GM12878 (cell line): Measurements from ENCODE around the gene PDLIM4. TPM values are rescaled to one million over a fixed set of nuclear protein-coding genes. Genes with fewer than 3 reads are reported as not detected.

ENCODE experiments used
- ATAC-seq: fragments of 200-7000 bp; cut with Tn5 transposase; 3 replicates; pipeline ENCODE4 v1.9.1; 2020; ENCODE audit warnings: mild to moderate bottlenecking, moderate library complexity
- BruUV-seq: library from RNA; stranded (reverse); fragments of 400-500 nt; replicated peaks from 2 replicates; lab custom pipeline; 2021; lab: Mats Ljungman, UMichigan
- CTCF ChIA-PET: fragments of 300-600 bp; sonication (Branson Sonifier 250); formaldehyde crosslinking; extraction: SDS; loops from one replicate; lab custom pipeline; 2021; ENCODE audit warnings: inconsistent platforms; lab: Yijun Ruan, JAX
- POLR2A ChIA-PET: fragments of 350-600 bp; formaldehyde crosslinking; extraction: SDS; loops from one replicate; lab custom pipeline; 2021; ENCODE audit warnings: inconsistent platforms; lab: Charles Lee
- RAD21 ChIA-PET: fragments of 300-600 bp; sonication (Branson Sonifier 250); formaldehyde crosslinking; loops from one replicate; lab custom pipeline; 2023; ENCODE audit warnings: antibody characterized with exemption; ENCODE audit not compliant: unreplicated experiment; lab: Charles Lee
- SMC1A ChIA-PET: fragments of 300-600 bp; sonication (Branson Sonifier 250); formaldehyde crosslinking; loops from one replicate; lab custom pipeline; 2023; ENCODE audit not compliant: unreplicated experiment, uncharacterized antibody; lab: Charles Lee
- DNase-seq: peaks from one replicate; pipeline ENCODE4 v3.0.0-alpha.2; 2011; ENCODE audit warnings: low read depth, low spot score
- FAIRE-seq: peaks from 3 replicates; lab custom pipeline; 2011; peaks lifted over from hg19 to GRCh38; lab: Jason Lieb, UNC
- H2AFZ ChIP-seq: 2 replicates; pipeline ENCODE4 v1.6.0; 2011; ENCODE audit warnings: low read depth, low read length, control low read depth; ENCODE audit not compliant: control insufficient read depth
- H3K27ac ChIP-seq: 2 replicates; pipeline ENCODE4 v1.5.1; 2011; ENCODE audit warnings: control low read depth; ENCODE audit not compliant: control insufficient read depth, insufficient read depth
- H3K27me3 ChIP-seq, 2 experiments: replicated peaks in 1 of 2; 2 replicates each; pipeline versions ENCODE4 v1.6.0 to v1.6.1; 2011; ENCODE audit warnings: low read length in 1 of 2; ENCODE audit not compliant: control insufficient read depth in 2 of 2, insufficient read depth in 2 of 2
- H3K36me3 ChIP-seq, 2 experiments: 2 replicates each; pipeline ENCODE4 v1.5.1; 2011; ENCODE audit warnings: low read length in 1 of 2; ENCODE audit not compliant: control insufficient read depth in 2 of 2, insufficient read depth in 2 of 2
- H3K4me1 ChIP-seq: 2 replicates; pipeline ENCODE4 v1.6.1; 2011; ENCODE audit warnings: mild to moderate bottlenecking, low read length, moderate library complexity, mixed read lengths; ENCODE audit not compliant: control insufficient read depth, insufficient read depth
- H3K4me2 ChIP-seq: 2 replicates; pipeline ENCODE4 v1.6.0; 2011; ENCODE audit warnings: control low read depth; ENCODE audit not compliant: control insufficient read depth, insufficient read depth
- H3K4me3 ChIP-seq: fragments of 200-600 bp; sonication (generic); 2 replicates; pipeline ENCODE4 v1.5.1; 2016
- H3K79me2 ChIP-seq: 2 replicates; pipeline ENCODE4 v1.6.0; 2011; ENCODE audit warnings: low read length; ENCODE audit not compliant: control insufficient read depth, insufficient read depth
- H3K9ac ChIP-seq: 2 replicates; pipeline ENCODE4 v1.8.0; 2011; ENCODE audit warnings: low read length, control low read depth, mixed read lengths; ENCODE audit not compliant: control insufficient read depth, insufficient read depth
- H3K9me3 ChIP-seq: replicated peaks from 3 replicates; pipeline ENCODE4 v1.5.1; 2011; ENCODE audit warnings: mild to moderate bottlenecking, low read length; ENCODE audit not compliant: control insufficient read depth, insufficient read depth
- H4K20me1 ChIP-seq: 2 replicates; pipeline ENCODE4 v1.6.0; 2011; ENCODE audit not compliant: control insufficient read depth, insufficient read depth
- NRF1 ChIP-seq: conservative IDR thresholded peaks from 2 replicates; pipeline ENCODE4 v1.6.1; 2011; ENCODE audit warnings: mild to moderate bottlenecking, low read depth, low read length, improper control_type of control experiment
- SUPT20H ChIP-seq: IDR thresholded peaks from 2 replicates; pipeline ENCODE4 v1.6.1; 2011; ENCODE audit warnings: low read depth, mild to moderate bottlenecking, low read length, moderate library complexity, borderline replicate concordance; ENCODE audit not compliant: control insufficient read depth
- ZBTB33 ChIP-seq: fragments of 450-650 bp; IDR thresholded peaks from 2 replicates; pipeline ENCODE4 v1.6.1; 2017; ENCODE audit warnings: mild to moderate bottlenecking
- WGBS: methylation state at CpG from one replicate; pipeline ENCODE4 v1.1.6; 2016; ENCODE audit warnings: low lambda C conversion rate; ENCODE audit not compliant: insufficient replicate concordance, insufficient coverage; ENCODE audit errors: missing lambda C conversion rate; 5-methylcytosine and 5-hydroxymethylcytosine counted together
- in situ Hi-C: fragments of 300-500 bp; cut with MboI; formaldehyde crosslinking; loops from 9 replicates; pipeline ENCODE4 v1.14.3; 2018; ENCODE audit warnings: mixed read lengths
- intact Hi-C: fragments of 100-400 bp; cut with micrococcal nuclease; formaldehyde crosslinking; loops from one replicate; pipeline ENCODE4 v1.14.2; 2022; ENCODE audit not compliant: unreplicated experiment
- polyA plus RNA-seq, 11 experiments: library from polyadenylated mRNA; depleted of rRNA in 4 of 11; unstranded in 6 of 11; stranded (reverse) in 5 of 11; fragments of >200 nt; fragmentation: Nextera tagmentation in 4 of 11; fragmentation: Illumina TruSeq in 1 of 11; extraction: Ambion mirVana in 4 of 11; extraction: Trizol in 1 of 11; gene quantifications; 1 replicate in 1 of 11; 2 replicates in 10 of 11; pipeline versions ENCODE4 v1.2.1 to v1.2.3, GENCODE V29; 2011 to 2016; ENCODE audit warnings: inconsistent platforms in 2 of 11, missing spikeins in 2 of 11, low read depth in 1 of 11
- total RNA-seq, 4 experiments: library from RNA; depleted of rRNA in 3 of 4; stranded (reverse); fragments of >200 nt in 3 of 4; fragmentation: Illumina TruSeq in 1 of 4; extraction: Trizol in 1 of 4; gene quantifications; 2 replicates each; pipeline versions ENCODE4 v1.2.1 to v1.2.3, GENCODE V29; 2013 to 2021

The PDLIM4 gene
- total and polyA plus RNA-seq, 10 of the 15 experiments (the other 5 are each of a cell fraction or from before 2014, with no cell fraction given): 0.13 to 1.7 (median 0.39) TPM; not detected in 3

- TF ChIP-seq ZBTB33: no peak
- no peak for TF ChIP-seq NRF1
Measured at GRCh38 chr5:132297211-132297940, 39.9 kb downstream of the PDLIM4 start (continued).

DNA sequence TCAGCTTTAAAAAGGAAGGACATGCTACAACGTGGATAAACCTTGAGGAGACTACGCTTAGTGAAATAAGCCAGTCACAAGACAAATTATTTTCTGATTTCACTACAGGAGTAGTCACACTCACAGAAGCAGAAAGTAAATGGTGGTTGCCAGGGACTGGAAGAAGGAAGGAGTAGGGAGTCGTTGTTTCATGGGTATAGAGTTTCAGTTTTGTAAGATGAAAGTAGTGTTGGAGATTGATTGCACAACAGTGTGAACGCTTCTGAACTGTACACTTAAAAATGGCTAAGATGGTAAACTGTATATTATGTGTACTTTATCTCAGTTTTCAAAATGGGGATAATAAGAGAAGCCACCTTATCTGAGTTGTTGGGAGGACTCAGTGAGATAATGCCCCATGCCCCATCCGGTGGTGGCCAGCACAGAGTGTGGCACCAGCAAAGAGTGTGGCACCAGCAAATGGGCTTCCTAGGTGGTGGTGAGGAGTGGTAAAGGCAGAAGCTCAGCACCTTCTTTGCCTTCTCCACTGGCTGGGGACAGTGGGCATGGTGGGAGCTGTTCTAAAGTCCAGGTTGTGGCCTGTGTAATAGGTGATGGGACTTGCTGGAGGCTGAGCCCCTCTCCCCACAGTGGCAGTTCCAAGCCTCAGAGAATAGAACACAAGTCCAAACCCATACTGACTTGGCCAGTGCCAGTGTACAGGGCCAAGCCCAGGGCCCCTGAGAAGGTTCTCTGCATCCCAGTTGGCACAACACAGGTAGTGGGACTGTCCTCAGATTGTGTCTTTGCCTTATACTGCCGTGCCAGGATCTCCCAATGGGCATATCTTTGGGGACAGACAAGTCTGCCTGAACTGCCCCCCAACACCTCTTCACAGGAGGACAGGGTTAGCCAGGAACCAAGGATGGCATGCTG lies 41.1 kb downstream of the PDLIM4 start:
- H3K27me3 ChIP-seq: peaks cover 5 to 17% of the 10 kb centered on the region in 2 experiments; a peak in 3 of 4 replicates
- intact Hi-C loops (no loop called here), in situ Hi-C loops (no loop called here)
- no TSS peak for BruUV-seq
- ChIA-PET SMC1A (interaction anchor here (2.0 kb wide), 1 partner anchor 60 kb away, joined by 4 read pairs; no protein-coding TSS in a partner anchor), CTCF (no interaction called here), RAD21 (no interaction called here), POLR2A (no interaction called here)
- DNase-seq (no peak), ATAC-seq (no peak), FAIRE-seq (no peak)
- H2AFZ ChIP-seq: no peak overlapping the region
- TF ChIP-seq SUPT20H: no peak
- WGBS: 35% methylated on average over 6 of the region's 6 CpGs
- no peak overlapping the region for H3K4me3 ChIP-seq
- no peaks in the 10 kb centered on the region; the same call in 1 of the 2 replicates for H4K20me1 ChIP-seq
- no peak overlapping the region for H3K27ac ChIP-seq
- no peaks in the 10 kb centered on the region for H3K9me3 ChIP-seq
- H3K9ac ChIP-seq: no peak overlapping the region
- H3K36me3 ChIP-seq: no peaks in the 10 kb centered on the region
- no peak overlapping the region for H3K4me2 ChIP-seq
- peaks cover 13% of the 10 kb centered on the region for H3K4me1 ChIP-seq
- H3K79me2 ChIP-seq: no peaks in the 10 kb centered on the region
